GM12891 (cell line): ENCODE results near the gene GFM2.

Experiments
- POLR2A ChIP-seq: IDR thresholded peaks from 2 replicates; pipeline ENCODE4 v1.6.1; 2011; ENCODE audit warnings: low read depth, low read length, control low read depth
- POLR2AphosphoS5 ChIP-seq: IDR thresholded peaks from 2 replicates; pipeline ENCODE4 v1.6.1; 2011; ENCODE audit warnings: low read depth, low read length, control low read depth

- TF ChIP-seq POLR2A (no peak), POLR2AphosphoS5 (no peak)
These were observed 73.7 kb downstream of the GFM2 start for GRCh38 chr5:74693191-74693590.
